ENCODE measurements around the gene UBE4B.
"Not testable (repeated sequence)": the region's sequence is repeated elsewhere in the genome, so short reads cannot be mapped to it uniquely, and the experiment has no call there.

UBE4B gene

GRCh38 chr1:10210841-10211804 is 178.4 kb downstream of the UBE4B start:
- DNase-seq (ENCODE audit: low read depth) = peak; percentile 34

- DNase-seq (ENCODE audit: low read depth) = no peak
These were observed 179.2 kb downstream of the UBE4B start for GRCh38 chr1:10211805-10212410.

GRCh38 chr1:10212476-10212875 is 179.7 kb downstream of the UBE4B start:
- no peak for DNase-seq (ENCODE audit: low read depth)

GRCh38 chr1:10213186-10213705 is 180.5 kb downstream of the UBE4B start:
- no peak for DNase-seq (ENCODE audit: low read depth)

GRCh38 chr1:10216090-10216749 is 183.5 kb downstream of the UBE4B start:
- no peak for DNase-seq (ENCODE audit: low read depth)

- DNase-seq (ENCODE audit: low read depth) = no peak
These were observed 185.1 kb downstream of the UBE4B start for GRCh38 chr1:10217748-10218441.

- no peak for DNase-seq (ENCODE audit: low read depth)
These were observed 187.4 kb downstream of the UBE4B start for GRCh38 chr1:10220200-10220599.

GRCh38 chr1:10220657-10221056 is 187.9 kb downstream of the UBE4B start:
- not testable (repeated sequence) for DNase-seq (ENCODE audit: low read depth)

- DNase-seq (ENCODE audit: low read depth) = no peak
These were observed 192.8 kb downstream of the UBE4B start for GRCh38 chr1:10225573-10225972.

- no peak for DNase-seq (ENCODE audit: low read depth)
These were observed 195.8 kb downstream of the UBE4B start for GRCh38 chr1:10228528-10228927.

GRCh38 chr1:10229903-10230302 is 197.1 kb downstream of the UBE4B start:
- no peak for DNase-seq (ENCODE audit: low read depth)
